HL-60 (cell line): Measurements from ENCODE around the gene CCDC142.

ENCODE experiments used
- CTCF ChIP-seq: IDR thresholded peaks from one replicate; pipeline ENCODE4 v1.5.1; 2011; ENCODE audit warnings: low read length, control low read depth, inconsistent platforms; ENCODE audit not compliant: insufficient read depth
- POLR2AphosphoS5 ChIP-seq: IDR thresholded peaks from 2 replicates; pipeline ENCODE4 v1.6.1; 2012; ENCODE audit warnings: low read depth

DNA sequence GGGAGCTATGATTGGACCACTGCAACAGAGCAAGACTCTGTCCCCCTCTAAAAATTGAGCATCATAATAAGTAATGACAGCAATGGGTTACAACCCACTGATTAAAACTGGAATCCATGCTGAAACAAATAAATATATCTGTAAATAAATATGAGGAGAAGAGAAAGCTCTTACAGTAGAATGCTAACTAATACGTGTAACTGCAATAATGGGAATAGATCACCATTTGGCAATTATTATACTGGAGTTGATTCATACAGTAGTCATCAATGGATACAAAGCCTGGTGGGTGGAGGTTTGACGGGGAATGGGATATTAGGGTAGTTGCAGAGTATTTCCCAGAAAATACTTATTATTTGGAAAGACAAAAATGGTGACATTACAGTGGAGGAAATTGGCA, 34.0 kb downstream of the CCDC142 start:
- TF ChIP-seq CTCF (no peak), POLR2AphosphoS5 (no peak)
